GM12874 (cell line): ENCODE results near the gene ADM.

Experiments
- CTCF ChIP-seq: IDR thresholded peaks from 2 replicates; pipeline ENCODE4 v1.5.1; 2011; ENCODE audit warnings: low read depth, mild to moderate bottlenecking, control low read depth, low read length, moderate library complexity; ENCODE audit not compliant: insufficient read depth

Gene ADM

GRCh38 chr11:10304495-10305261, at the start of gene ADM:
Gene ADM (plus strand): TSS chr11:10305073. CDS start chr11:10305701, 628 bp downstream.
- TF ChIP-seq CTCF: peak; percentile 22; the same call in 1 of the 2 replicates

GRCh38 chr11:10255388-10256125, 49.3 kb upstream of the ADM start:
- TF ChIP-seq CTCF: no peak

GRCh38 chr11:10257478-10257877, 47.4 kb upstream of the ADM start:
- TF ChIP-seq CTCF: no peak

- TF ChIP-seq CTCF: no peak
These were observed 43.1 kb upstream of the ADM start for GRCh38 chr11:10261821-10262220.

- TF ChIP-seq CTCF: no peak
These were observed 40.9 kb upstream of the ADM start for GRCh38 chr11:10263929-10264328.

GRCh38 chr11:10265936-10266335, 38.9 kb upstream of the ADM start:
- no peak for TF ChIP-seq CTCF

- TF ChIP-seq CTCF: no peak
These were observed 37.1 kb upstream of the ADM start for GRCh38 chr11:10267821-10268220.
